ENCODE data around the gene SULT1A2.
"Not testable (repeated sequence)": the region's sequence is repeated elsewhere in the genome, so short reads cannot be mapped to it uniquely, and the experiment has no call there.

The SULT1A2 gene

DNA sequence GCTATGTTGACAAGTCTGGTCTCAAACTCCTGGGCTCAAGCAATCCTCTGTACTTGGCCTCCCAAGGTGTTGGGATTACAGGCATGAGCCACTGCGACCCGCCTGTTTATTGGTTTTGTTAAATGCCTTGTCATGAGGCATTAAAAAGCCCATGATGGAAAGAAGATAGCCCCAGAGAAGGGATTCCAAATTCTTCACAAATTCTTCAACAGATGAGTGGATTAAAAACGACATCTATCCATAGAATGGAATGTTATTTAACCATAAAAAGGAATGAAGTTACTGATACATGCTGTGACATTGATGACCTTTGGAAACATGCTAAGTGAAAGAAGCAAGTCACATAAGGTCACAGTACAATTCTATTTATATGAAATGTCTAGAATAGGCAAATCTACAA is 38.4 kb downstream of the SULT1A2 start:
- DNase-seq (ENCODE audit: low read depth) = no peak

- DNase-seq (ENCODE audit: low read depth) = no peak
Observed at GRCh38 chr16:28556914-28557320, 39.9 kb downstream of the SULT1A2 start.

- DNase-seq (ENCODE audit: low read depth) = no peak
Observed at GRCh38 chr16:28555561-28555960, 41.3 kb downstream of the SULT1A2 start.

DNA sequence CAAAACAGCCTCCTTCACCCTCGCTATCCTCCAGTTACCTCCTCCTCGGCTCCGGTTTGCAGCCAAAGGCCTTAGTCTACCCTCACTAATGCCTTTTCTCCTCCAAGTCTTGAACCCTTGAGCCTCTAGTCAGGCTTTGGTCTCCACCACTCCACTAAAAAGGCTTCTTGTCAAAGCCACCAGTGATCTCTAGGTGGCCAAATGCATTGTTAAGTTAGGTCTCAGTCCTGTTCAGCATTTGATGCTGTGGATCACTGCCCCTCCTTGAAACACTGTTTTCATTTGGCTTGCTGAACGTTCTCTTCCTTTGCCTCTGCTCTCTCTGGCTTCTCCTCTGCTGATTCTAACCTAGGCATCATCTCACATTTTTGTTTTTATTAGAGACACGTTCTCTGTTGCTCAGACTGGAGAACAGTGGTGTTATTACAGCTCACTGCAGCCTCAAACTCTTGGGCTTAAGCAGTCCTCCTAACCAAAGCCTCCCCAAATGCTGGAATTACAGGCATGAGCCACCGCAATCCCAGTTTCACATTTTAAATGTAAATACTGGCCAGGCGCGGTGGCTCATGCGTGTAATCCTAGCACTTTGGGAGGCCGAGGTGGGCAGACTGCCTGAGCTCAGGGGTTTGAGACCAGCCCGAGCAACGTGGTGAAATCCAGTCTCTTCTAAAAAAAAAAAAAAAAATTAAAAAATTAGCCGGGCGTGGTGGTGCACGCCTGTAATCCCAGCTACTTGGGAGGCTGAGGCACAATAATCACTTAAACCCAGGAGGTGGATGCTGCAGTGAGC is 42.0 kb downstream of the SULT1A2 start:
- DNase-seq (ENCODE audit: low read depth) = no peak

DNA sequence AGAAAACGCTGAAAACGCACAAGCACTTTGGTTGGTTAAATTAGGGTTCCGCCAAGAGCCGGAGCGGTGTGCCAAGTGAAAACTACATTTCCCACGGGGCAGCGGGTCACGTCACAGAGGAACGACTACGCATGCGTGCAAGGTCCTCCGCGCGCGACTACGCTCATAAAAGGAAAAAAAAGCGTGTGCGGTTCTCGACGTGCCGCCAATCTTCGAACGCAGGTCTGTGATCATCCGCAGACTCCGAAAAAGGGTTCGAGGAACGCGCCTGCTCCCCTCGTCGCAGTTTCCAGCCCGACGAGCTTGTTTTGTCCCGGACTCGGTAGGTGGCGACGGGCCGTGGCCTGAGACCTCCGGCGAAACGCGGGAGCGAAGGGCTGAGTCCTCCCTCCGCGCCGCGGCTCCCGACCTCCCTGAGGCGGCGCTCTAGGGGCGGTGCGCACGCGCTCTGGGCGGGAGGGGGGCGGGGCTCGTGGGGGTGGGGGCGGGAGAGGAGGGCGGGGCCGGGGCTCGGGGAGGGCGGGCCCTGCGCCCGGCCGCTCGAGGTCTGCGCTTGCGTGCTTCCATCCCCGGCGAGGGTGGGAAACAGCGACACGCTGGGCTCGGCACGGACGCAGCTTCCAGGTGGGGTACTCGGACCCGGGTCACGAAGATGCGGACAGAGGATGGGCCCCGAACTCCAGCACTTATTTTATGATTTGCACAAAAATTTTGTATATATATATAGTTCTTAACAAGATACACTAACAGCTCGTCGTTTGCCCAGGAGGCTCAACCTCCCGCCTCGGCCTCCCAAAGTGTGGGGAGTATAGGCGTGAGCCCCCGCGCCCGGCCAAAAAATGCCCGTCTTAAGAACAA is 42.8 kb downstream of the SULT1A2 start, which contains the start of gene SGF29:
Gene SGF29 (plus strand): TSS at position 145 of the 858 bp plus-strand sequence. CDS start 27,150 bp downstream, outside the sequence.
- peak; percentile 89 for DNase-seq (ENCODE audit: low read depth)

- peak; percentile 51 for DNase-seq (ENCODE audit: low read depth)
Observed at GRCh38 chr16:28549301-28549899, 47.5 kb downstream of the SULT1A2 start.

DNA sequence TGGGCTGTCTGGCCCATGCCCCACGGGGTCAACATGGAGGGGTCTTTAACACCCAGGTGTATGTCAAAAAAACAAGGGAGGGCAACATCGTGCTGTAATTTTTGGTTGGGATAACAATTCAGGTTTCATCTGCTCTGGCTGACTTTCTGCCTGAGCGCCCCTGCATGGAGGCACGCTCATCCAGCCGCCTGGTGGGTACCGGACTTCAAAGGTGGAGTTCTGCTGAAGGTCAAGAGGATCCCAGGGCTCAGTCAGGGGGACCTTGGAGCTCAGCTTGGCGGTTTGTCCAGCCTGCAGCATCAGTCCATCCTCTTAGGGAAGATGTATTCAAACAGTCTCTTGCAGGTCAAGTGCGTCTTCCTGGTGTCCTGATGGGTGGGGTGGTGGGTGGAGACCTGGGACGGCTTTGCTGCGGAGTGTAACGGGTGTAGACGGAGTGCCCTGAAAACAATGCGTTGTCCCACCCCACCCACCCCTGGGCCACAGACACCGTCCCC is 48.5 kb downstream of the SULT1A2 start:
- no peak for DNase-seq (ENCODE audit: low read depth)

DNA sequence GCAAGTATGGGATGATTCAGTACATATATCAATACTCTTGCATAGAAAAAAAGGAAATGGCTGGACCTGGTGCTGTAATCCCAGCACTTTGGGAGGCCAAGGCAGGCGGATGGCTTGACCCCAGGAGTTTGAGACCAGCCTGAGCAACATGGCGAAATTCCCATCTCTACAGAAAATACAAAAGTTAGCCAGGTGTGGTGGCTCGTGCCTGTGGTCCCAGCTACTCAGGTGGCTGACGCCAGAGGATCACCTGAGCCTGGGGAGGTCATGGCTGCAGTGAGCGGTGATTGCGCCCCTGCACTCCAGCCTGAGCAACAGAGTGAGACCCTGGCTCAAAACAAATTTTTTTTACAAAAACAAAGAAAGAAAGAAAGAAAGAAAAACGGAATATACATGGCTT is 50.2 kb downstream of the SULT1A2 start:
- no peak for DNase-seq (ENCODE audit: low read depth)

- DNase-seq (ENCODE audit: low read depth) = not testable (repeated sequence)
Observed at GRCh38 chr16:28545964-28546363, 50.9 kb downstream of the SULT1A2 start.

GRCh38 chr16:28544998-28545397 is 51.9 kb downstream of the SULT1A2 start:
- no peak for DNase-seq (ENCODE audit: low read depth)

DNA sequence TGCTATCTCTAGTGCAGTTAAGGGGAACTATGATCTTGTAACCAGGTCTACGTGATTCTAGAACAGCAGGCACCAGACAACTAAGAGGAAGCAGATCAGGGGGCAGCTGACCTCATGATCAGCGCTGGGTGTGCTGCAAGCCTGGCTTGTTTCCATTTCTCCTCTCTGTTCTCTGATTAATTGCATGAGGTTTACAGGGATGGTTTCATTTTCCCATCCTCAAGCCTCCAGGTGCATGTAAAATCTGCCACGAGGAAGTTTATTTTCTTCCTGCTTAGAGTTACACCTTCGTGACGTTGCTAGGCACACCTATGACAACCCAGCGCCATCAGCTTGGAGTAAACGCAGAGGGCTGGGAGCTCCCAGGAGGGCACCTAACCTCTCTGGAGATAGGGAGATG is 53.8 kb downstream of the SULT1A2 start:
- DNase-seq (ENCODE audit: low read depth) = no peak

GRCh38 chr16:28542646-28543045 is 54.2 kb downstream of the SULT1A2 start:
- DNase-seq (ENCODE audit: low read depth) = no peak
